DOHH2 (cell line): ENCODE measurements around the gene CHST13.

Source experiments
- CTCF ChIP-seq: fragments of 200-600 bp; sonication (generic); IDR thresholded peaks from one replicate; pipeline ENCODE4 v1.5.1; 2014; ENCODE audit warnings: antibody characterized with exemption, mild to moderate bottlenecking, low read depth, low read length; ENCODE audit not compliant: poor library complexity, severe bottlenecking
- EZH2phosphoT487 ChIP-seq: fragments of 200-600 bp; sonication (generic); IDR thresholded peaks from 2 replicates; pipeline ENCODE4 v1.6.1; 2017; ENCODE audit warnings: borderline replicate concordance, mild to moderate bottlenecking, antibody characterized with exemption, low read length, moderate library complexity, mixed read lengths

DNA sequence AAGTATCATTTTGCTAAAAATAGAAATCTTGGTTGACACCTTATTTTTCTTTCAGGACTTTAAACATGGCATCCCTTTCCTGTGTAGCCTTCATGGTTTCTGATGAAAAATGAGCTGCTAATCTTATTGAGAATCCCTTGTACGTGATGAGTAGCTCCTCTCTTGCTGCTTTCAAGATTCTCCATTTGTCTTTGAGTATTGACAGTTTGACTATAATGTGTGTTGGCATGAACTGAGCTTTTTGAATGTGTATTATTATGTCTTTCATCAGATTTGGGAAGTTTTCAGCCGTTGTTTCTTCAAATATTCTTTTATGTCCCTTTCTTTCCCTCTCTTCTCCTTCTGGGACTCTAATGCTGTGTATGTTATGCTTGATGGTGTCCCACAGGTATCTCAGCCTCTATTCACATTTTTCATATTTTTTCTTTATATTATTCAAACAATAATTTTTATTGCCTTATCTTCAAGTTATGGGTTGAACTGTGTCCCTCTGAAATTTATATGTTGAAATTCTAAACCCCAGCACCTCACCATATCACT, 38.9 kb downstream of the CHST13 start:
- no peak for TF ChIP-seq CTCF
- TF ChIP-seq EZH2phosphoT487: no peak
